Measurements from ENCODE around the gene OR13F1.
"Not testable (repeated sequence)": the region's sequence is repeated elsewhere in the genome, so short reads cannot be mapped to it uniquely, and the experiment has no call there.

OR13F1 gene

GRCh38 chr9:104503963-104504362, at the start of gene OR13F1:
OR13F1 (plus strand) TSS chr9:104504263; CDS start chr9:104504263, 0 bp downstream.
- DNase-seq (ENCODE audit: low read depth in 2 of 2): no peak

- DNase-seq (ENCODE audit: low read depth in 2 of 2): no peak
Measured at GRCh38 chr9:104456831-104457230, 47.2 kb upstream of the OR13F1 start.

- DNase-seq (ENCODE audit: low read depth in 2 of 2): no peak
Measured at GRCh38 chr9:104463864-104464263, 40.2 kb upstream of the OR13F1 start.

GRCh38 chr9:104468261-104468660, 35.8 kb upstream of the OR13F1 start:
- DNase-seq (ENCODE audit: low read depth in 2 of 2): no peak

- no peak for DNase-seq (ENCODE audit: low read depth in 2 of 2)
Measured at GRCh38 chr9:104482921-104483570, 21.0 kb upstream of the OR13F1 start.

GRCh38 chr9:104485014-104485413, 19.0 kb upstream of the OR13F1 start:
- DNase-seq (ENCODE audit: low read depth in 2 of 2): no peak

- no peak for DNase-seq (ENCODE audit: low read depth in 2 of 2)
Measured at GRCh38 chr9:104494808-104495207, 9.3 kb upstream of the OR13F1 start.

- DNase-seq (ENCODE audit: low read depth in 2 of 2): no peak
Measured at GRCh38 chr9:104503440-104503839, 623 bp upstream of the OR13F1 start.

GRCh38 chr9:104506565-104506964, 2.5 kb downstream of the OR13F1 start:
- DNase-seq (ENCODE audit: low read depth in 2 of 2): no peak

- DNase-seq (ENCODE audit: low read depth in 2 of 2): no peak
Measured at GRCh38 chr9:104514901-104515300, 10.8 kb downstream of the OR13F1 start.

GRCh38 chr9:104520241-104520640, 16.2 kb downstream of the OR13F1 start:
- not testable (repeated sequence) for DNase-seq (ENCODE audit: low read depth in 2 of 2)

- DNase-seq (ENCODE audit: low read depth in 2 of 2): no peak
Measured at GRCh38 chr9:104527109-104527508, 23.0 kb downstream of the OR13F1 start, which contains the start of gene OR13C4. OR13C4 (minus strand) TSS chr9:104527209; CDS start chr9:104527209, 0 bp downstream.

- DNase-seq (ENCODE audit: low read depth in 2 of 2): no peak
Measured at GRCh38 chr9:104536756-104537155, 32.7 kb downstream of the OR13F1 start, which contains the start of gene OR13C3. OR13C3 (minus strand) TSS chr9:104536856; CDS start chr9:104536723, 133 bp downstream.

- DNase-seq (ENCODE audit: low read depth in 2 of 2): no peak
Measured at GRCh38 chr9:104539275-104539674, 35.2 kb downstream of the OR13F1 start.

GRCh38 chr9:104544644-104545043, 40.6 kb downstream of the OR13F1 start:
- no peak for DNase-seq (ENCODE audit: low read depth in 2 of 2)

GRCh38 chr9:104553261-104553660, 49.2 kb downstream of the OR13F1 start:
- DNase-seq (ENCODE audit: low read depth in 2 of 2): no peak
